ENCODE results near the gene CTPS2.
"Not testable (repeated sequence)": the region's sequence is repeated elsewhere in the genome, so short reads cannot be mapped to it uniquely, and the experiment has no call there.

CTPS2 gene

GRCh38 chrX:16654093-16654492, 58.4 kb downstream of the CTPS2 start:
- no peak for DNase-seq (ENCODE audit: low read depth)

- no peak for DNase-seq (ENCODE audit: low read depth)
Measured at GRCh38 chrX:16653424-16653823, 59.0 kb downstream of the CTPS2 start.

- no peak for DNase-seq (ENCODE audit: low read depth)
Measured at GRCh38 chrX:16651391-16652024, 61.0 kb downstream of the CTPS2 start.

- no peak for DNase-seq (ENCODE audit: low read depth)
Measured at GRCh38 chrX:16649858-16650257, 62.6 kb downstream of the CTPS2 start, which contains the start of gene S100G. S100G (plus strand) TSS chrX:16650158; CDS start chrX:16651007, 849 bp downstream.

- DNase-seq (ENCODE audit: low read depth) = no peak
Measured at GRCh38 chrX:16646366-16647138, 65.9 kb downstream of the CTPS2 start.

- DNase-seq (ENCODE audit: low read depth) = no peak
Measured at GRCh38 chrX:16643176-16643575, 69.3 kb downstream of the CTPS2 start.

- no peak for DNase-seq (ENCODE audit: low read depth)
Measured at GRCh38 chrX:16640823-16641222, 71.6 kb downstream of the CTPS2 start.

GRCh38 chrX:16639966-16640365, 72.5 kb downstream of the CTPS2 start:
- no peak for DNase-seq (ENCODE audit: low read depth)

GRCh38 chrX:16638533-16638932, 73.9 kb downstream of the CTPS2 start:
- DNase-seq (ENCODE audit: low read depth) = no peak

- DNase-seq (ENCODE audit: low read depth) = no peak
Measured at GRCh38 chrX:16635596-16635995, 76.9 kb downstream of the CTPS2 start.

GRCh38 chrX:16635040-16635439, 77.4 kb downstream of the CTPS2 start:
- no peak for DNase-seq (ENCODE audit: low read depth)

- DNase-seq (ENCODE audit: low read depth) = no peak
Measured at GRCh38 chrX:16633754-16634153, 78.7 kb downstream of the CTPS2 start.

- no peak for DNase-seq (ENCODE audit: low read depth)
Measured at GRCh38 chrX:16629909-16630308, 82.6 kb downstream of the CTPS2 start.

GRCh38 chrX:16628946-16629595, 83.4 kb downstream of the CTPS2 start:
- DNase-seq (ENCODE audit: low read depth) = no peak

- not testable (repeated sequence) for DNase-seq (ENCODE audit: low read depth)
Measured at GRCh38 chrX:16628511-16628910, 84.0 kb downstream of the CTPS2 start.

GRCh38 chrX:16619024-16619423, 93.4 kb downstream of the CTPS2 start:
- no peak for DNase-seq (ENCODE audit: low read depth)

- DNase-seq (ENCODE audit: low read depth) = no peak
Measured at GRCh38 chrX:16618422-16618821, 94.0 kb downstream of the CTPS2 start.

GRCh38 chrX:16617382-16617781, 95.1 kb downstream of the CTPS2 start:
- no peak for DNase-seq (ENCODE audit: low read depth)

GRCh38 chrX:16612257-16612897, 100.1 kb downstream of the CTPS2 start:
- DNase-seq (ENCODE audit: low read depth) = no peak

GRCh38 chrX:16610654-16611053, 101.8 kb downstream of the CTPS2 start:
- DNase-seq (ENCODE audit: low read depth) = not testable (repeated sequence)

GRCh38 chrX:16610121-16610621, 102.3 kb downstream of the CTPS2 start:
- no peak for DNase-seq (ENCODE audit: low read depth)

- no peak for DNase-seq (ENCODE audit: low read depth)
Measured at GRCh38 chrX:16606142-16606720, 106.2 kb downstream of the CTPS2 start.

Measured in stimulated activated CD8-positive, alpha-beta memory T cell treated with anti-CD3 and anti-CD28 coated beads, Interleukin-12 subunit alpha, Interleukin-12 subunit beta, amount 100 ng/mL, for 1 hour (primary cell).